ENCODE measurements around the gene GTF2H1.

Gene GTF2H1

GRCh38 chr11:18314784-18315523, 7.4 kb upstream of the GTF2H1 start:
- POLR2A ChIA-PET (ENCODE audit: low non-redundant PET) = no interaction called here
- CTCF ChIA-PET = interaction anchor here (0.8 kb wide), 1 partner anchor 80 kb away, joined by 3 read pairs; no protein-coding TSS in a partner anchor
- no peak for DNase-seq (ENCODE audit: low spot score)
- no peak for TF ChIP-seq CTCF (conservative IDR thresholded peaks at IDR 0.05; ENCODE audit: low read depth)
- H3K27ac ChIP-seq = no peak overlapping the region

GRCh38 chr11:18315893-18316292, 6.5 kb upstream of the GTF2H1 start:
- no peak for DNase-seq (ENCODE audit: low spot score)
- H3K27ac ChIP-seq = no peak overlapping the region
- POLR2A ChIA-PET (ENCODE audit: low non-redundant PET) = no interaction called here
- TF ChIP-seq CTCF (conservative IDR thresholded peaks at IDR 0.05; ENCODE audit: low read depth) = no peak
- CTCF ChIA-PET = no interaction called here

GRCh38 chr11:18317551-18317950, 4.8 kb upstream of the GTF2H1 start:
- no peak overlapping the region for H3K27ac ChIP-seq
- DNase-seq (ENCODE audit: low spot score) = no peak
- POLR2A ChIA-PET (ENCODE audit: low non-redundant PET) = no interaction called here
- TF ChIP-seq CTCF (conservative IDR thresholded peaks at IDR 0.05; ENCODE audit: low read depth) = no peak
- CTCF ChIA-PET = no interaction called here

- DNase-seq (ENCODE audit: low spot score) = no peak
- ChIA-PET POLR2A (ENCODE audit: low non-redundant PET) (no interaction called here), CTCF (no interaction called here)
- TF ChIP-seq CTCF (conservative IDR thresholded peaks at IDR 0.05; ENCODE audit: low read depth) = no peak
- no peak overlapping the region for H3K27ac ChIP-seq
Observed at GRCh38 chr11:18319914-18320313, 2.5 kb upstream of the GTF2H1 start.

GRCh38 chr11:18320617-18321016, 1.8 kb upstream of the GTF2H1 start:
- no peak overlapping the region for H3K27ac ChIP-seq
- ChIA-PET POLR2A (ENCODE audit: low non-redundant PET) (interaction anchor here (0.8 kb wide), 1 partner anchor 11 kb away, joined by 5 read pairs; no protein-coding TSS in a partner anchor), CTCF (interaction anchor here (1.2 kb wide), 1 partner anchor 205 kb away, joined by 3 read pairs; no protein-coding TSS in a partner anchor)
- no peak for DNase-seq (ENCODE audit: low spot score)
- TF ChIP-seq CTCF (conservative IDR thresholded peaks at IDR 0.05; ENCODE audit: low read depth) = no peak

- TF ChIP-seq CTCF (conservative IDR thresholded peaks at IDR 0.05; ENCODE audit: low read depth) = no peak
- peak; percentile 14 for DNase-seq (ENCODE audit: low spot score)
- POLR2A ChIA-PET (ENCODE audit: low non-redundant PET) = interaction anchor here (0.6 to 1.7 kb wide), 3 partner anchors 73 to 112 kb away, joined by 3 to 12 read pairs (median 6); partner anchors contain the start of gene LDHA
- peak overlapping the region; percentile 91 for H3K27ac ChIP-seq
- CTCF ChIA-PET = interaction anchor here (0.6 to 1.2 kb wide), 2 partner anchors 9 to 206 kb away, joined by 3 read pairs; no protein-coding TSS in a partner anchor
Observed at GRCh38 chr11:18321578-18321968, 794 bp upstream of the GTF2H1 start.
